ENCODE measurements around the gene FLNB. TPM values are rescaled to one million over a fixed set of nuclear protein-coding genes. Genes with fewer than 3 reads are reported as not detected.

Gene FLNB
- total RNA-seq, 1 experiment from 2014 or later, result 41.2 TPM

DNA sequence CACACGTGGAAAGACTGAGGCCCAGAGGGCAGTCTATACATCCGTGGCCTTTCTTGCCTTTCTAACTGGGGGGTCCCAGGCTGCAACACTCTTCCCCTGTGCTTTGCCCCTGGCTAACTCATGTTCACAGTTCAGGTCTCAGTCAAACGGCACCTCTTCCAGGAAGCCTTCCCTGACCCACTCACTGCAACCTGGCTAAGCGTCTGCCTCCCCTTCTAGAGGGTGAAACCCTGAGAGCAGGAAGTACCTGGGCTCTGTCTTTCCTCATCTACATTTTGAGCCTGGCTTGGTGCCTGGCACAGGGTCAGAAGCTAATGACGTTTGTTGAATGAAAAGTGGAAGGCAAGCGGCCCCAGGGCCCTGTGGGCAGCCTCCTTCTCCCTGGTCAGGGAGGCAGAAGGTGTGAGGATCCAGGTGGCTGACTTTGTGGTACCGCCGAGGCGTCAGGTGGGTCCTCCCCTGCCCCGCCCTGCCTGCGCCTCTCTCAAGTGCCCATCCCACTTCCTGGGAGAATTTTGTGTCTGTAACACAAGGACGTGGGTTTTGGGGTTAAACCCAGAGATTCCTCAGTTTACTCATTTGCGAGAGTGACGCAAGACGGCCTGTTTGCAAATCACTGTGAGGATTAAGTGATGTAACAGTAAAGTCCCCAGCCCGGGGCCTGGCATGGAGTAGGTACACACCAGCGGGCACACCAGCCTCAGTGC is 170.5 kb downstream of the FLNB start:
- POLR2A ChIA-PET (ENCODE audit: low non-redundant PET), result no interaction called here
- no peaks in the 10 kb centered on the region for H3K9me3 ChIP-seq (ENCODE audit: low read depth, low read length, poor library complexity, severe bottlenecking)

DNA sequence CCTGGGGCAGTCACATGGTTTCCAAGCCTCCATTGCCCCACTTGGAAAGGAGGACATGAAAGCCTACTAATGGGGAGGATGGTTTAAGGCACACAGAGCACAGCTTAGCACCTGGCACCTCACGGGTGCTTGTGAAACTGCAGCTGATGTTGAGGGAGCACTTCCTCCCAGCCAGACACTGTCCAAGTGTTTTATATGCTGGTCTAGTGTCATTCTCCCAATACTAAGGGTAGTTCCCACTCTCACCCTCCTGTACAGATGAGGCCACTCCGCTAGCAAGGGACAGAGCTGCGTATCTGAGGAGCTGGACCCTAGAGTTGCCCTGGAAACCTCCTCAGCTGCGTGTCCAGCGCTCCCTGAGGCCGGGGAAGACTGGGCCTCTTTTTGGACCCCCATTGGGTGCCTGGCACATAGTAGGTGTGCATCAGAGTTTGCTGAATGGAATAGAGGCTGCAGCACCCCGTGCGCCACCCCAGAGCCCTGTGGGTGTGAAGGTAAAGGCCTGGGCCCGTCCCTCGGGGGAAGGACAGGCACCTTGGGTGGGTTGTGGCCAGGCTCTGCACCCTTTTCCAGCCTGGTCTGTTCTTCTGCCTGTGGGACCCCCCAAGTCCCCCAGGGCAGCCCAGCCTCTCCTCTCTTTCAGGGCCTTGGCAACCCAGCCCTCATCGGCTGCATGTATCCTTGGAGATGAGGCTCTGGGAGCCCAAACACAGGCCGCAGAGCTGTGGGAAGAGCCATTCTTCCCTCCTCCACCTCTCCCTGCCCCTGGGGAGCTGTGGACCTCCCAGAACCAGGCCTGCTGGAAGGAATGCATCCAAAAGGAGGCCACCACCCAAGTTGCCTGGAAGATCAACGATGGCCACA is 171.2 kb downstream of the FLNB start:
- DNase-seq (ENCODE audit: low spot score), result no peak
- Histone ChIP-seq H3K4me3 (ENCODE audit: low read depth, low read length, poor library complexity, severe bottlenecking) (no peak overlapping the region), H3K36me3 (ENCODE audit: insufficient read depth, low read length, poor library complexity, severe bottlenecking) (no peaks in the 10 kb centered on the region), H3K27ac (ENCODE audit: low read depth, low read length, poor library complexity, severe bottlenecking) (no peak overlapping the region), H3K27me3 (replicated peaks; ENCODE audit: insufficient read depth, low read depth, low read length, poor library complexity) (no peaks in the 10 kb centered on the region), H3K4me1 (ENCODE audit: insufficient read depth, low read length, poor library complexity, severe bottlenecking) (no peaks in the 10 kb centered on the region), H3K9me3 (ENCODE audit: low read depth, low read length, poor library complexity, severe bottlenecking) (no peaks in the 10 kb centered on the region)
- intact Hi-C loops (cut with micrococcal nuclease; ENCODE audit: unreplicated experiment), result loop anchor here (5.0 kb wide), 3 partner anchors 128 to 353 kb away; partner anchors contain the start of genes FLNB, HTD2 and RPP14
- ChIA-PET CTCF (no interaction called here), POLR2A (ENCODE audit: low non-redundant PET) (no interaction called here)
- no TSS peak for BruUV-seq (replicated peaks)
- TF ChIP-seq, protein P1, sequence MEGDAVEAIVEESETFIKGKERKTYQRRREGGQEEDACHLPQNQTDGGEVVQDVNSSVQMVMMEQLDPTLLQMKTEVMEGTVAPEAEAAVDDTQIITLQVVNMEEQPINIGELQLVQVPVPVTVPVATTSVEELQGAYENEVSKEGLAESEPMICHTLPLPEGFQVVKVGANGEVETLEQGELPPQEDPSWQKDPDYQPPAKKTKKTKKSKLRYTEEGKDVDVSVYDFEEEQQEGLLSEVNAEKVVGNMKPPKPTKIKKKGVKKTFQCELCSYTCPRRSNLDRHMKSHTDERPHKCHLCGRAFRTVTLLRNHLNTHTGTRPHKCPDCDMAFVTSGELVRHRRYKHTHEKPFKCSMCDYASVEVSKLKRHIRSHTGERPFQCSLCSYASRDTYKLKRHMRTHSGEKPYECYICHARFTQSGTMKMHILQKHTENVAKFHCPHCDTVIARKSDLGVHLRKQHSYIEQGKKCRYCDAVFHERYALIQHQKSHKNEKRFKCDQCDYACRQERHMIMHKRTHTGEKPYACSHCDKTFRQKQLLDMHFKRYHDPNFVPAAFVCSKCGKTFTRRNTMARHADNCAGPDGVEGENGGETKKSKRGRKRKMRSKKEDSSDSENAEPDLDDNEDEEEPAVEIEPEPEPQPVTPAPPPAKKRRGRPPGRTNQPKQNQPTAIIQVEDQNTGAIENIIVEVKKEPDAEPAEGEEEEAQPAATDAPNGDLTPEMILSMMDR (conservative IDR thresholded peaks at IDR 0.05; ENCODE audit: low read depth, low read length), result no peak
- no peak for TF ChIP-seq EZH2 (IDR thresholded peaks at IDR 0.05; ENCODE audit: borderline replicate concordance, low read depth, low read length, poor library complexity, severe bottlenecking)

More for the DNA sequence above, 170.5 kb downstream of the FLNB start:
- Histone ChIP-seq H3K27ac (ENCODE audit: low read depth, low read length, poor library complexity, severe bottlenecking) (no peak overlapping the region), H3K27me3 (replicated peaks; ENCODE audit: insufficient read depth, low read depth, low read length, poor library complexity) (no peaks in the 10 kb centered on the region), H3K36me3 (ENCODE audit: insufficient read depth, low read length, poor library complexity, severe bottlenecking) (no peaks in the 10 kb centered on the region), H3K4me1 (ENCODE audit: insufficient read depth, low read length, poor library complexity, severe bottlenecking) (no peaks in the 10 kb centered on the region), H3K4me3 (ENCODE audit: low read depth, low read length, poor library complexity, severe bottlenecking) (no peak overlapping the region)
- TF ChIP-seq, protein P1 (conservative IDR thresholded peaks at IDR 0.05; ENCODE audit: low read depth, low read length), result no peak
- no peak for TF ChIP-seq EZH2 (IDR thresholded peaks at IDR 0.05; ENCODE audit: borderline replicate concordance, low read depth, low read length, poor library complexity, severe bottlenecking)
- CTCF ChIA-PET, result interaction anchor here (0.5 kb wide), 1 partner anchor 23 kb away, joined by 5 read pairs; no protein-coding TSS in a partner anchor
- intact Hi-C loops (cut with micrococcal nuclease; ENCODE audit: unreplicated experiment), result loop anchor here (5.0 kb wide), 3 partner anchors 129 to 354 kb away; partner anchors contain the start of genes FLNB, HTD2 and RPP14
- DNase-seq (ENCODE audit: low spot score), result no peak
- no TSS peak for BruUV-seq (replicated peaks)

DNA sequence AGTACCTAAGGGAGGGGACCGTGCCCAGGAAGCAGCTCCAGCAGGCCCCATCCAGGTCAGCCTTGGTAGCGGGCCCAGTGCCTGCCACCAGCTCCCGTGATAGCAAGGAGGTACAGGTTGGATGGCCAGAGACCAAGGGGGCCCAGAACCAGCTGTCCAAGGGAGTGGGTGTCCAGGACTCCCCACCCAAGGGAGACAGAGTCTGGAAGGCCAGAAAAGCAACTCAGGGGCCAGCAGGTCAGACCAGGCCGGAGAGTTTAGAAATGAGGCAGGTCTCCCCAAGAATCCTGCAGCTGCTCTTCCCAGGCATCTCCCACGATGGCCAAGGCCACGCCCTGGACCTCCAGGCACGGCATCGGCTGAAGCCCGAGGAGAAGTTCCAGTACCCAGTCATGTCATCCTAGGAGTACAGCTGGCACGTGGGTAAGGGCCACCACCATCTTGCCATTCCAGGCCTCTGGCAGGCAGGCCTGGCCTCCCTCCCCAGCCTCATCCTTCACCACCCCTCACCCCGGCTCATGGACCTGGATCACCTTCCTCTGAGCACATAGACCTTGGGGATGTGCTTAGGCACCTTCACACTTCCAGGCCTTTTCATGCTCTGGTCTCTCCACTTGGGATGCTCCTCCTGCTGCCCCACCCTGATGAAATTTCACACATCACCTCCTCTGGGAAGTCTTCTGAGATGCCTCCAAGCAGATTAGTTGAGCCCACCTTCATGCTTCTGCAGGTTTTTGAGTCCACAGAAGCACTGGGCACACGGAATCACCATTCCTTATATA is 172.1 kb downstream of the FLNB start:
- H3K27me3 ChIP-seq (replicated peaks; ENCODE audit: insufficient read depth, low read depth, low read length, poor library complexity), result no peaks in the 10 kb centered on the region
- no peaks in the 10 kb centered on the region for H3K9me3 ChIP-seq (ENCODE audit: low read depth, low read length, poor library complexity, severe bottlenecking)
- H3K4me1 ChIP-seq (ENCODE audit: insufficient read depth, low read length, poor library complexity, severe bottlenecking), result no peaks in the 10 kb centered on the region
- H3K36me3 ChIP-seq (ENCODE audit: insufficient read depth, low read length, poor library complexity, severe bottlenecking), result no peaks in the 10 kb centered on the region
- CTCF ChIA-PET, result no interaction called here
- no peak overlapping the region for H3K27ac ChIP-seq (ENCODE audit: low read depth, low read length, poor library complexity, severe bottlenecking)
- intact Hi-C loops (cut with micrococcal nuclease; ENCODE audit: unreplicated experiment), result no loop called here
- no peak overlapping the region for H3K4me3 ChIP-seq (ENCODE audit: low read depth, low read length, poor library complexity, severe bottlenecking)
- BruUV-seq (replicated peaks), result no TSS peak
- TF ChIP-seq, protein P1 (conservative IDR thresholded peaks at IDR 0.05; ENCODE audit: low read depth, low read length), result no peak
- no peak for TF ChIP-seq EZH2 (IDR thresholded peaks at IDR 0.05; ENCODE audit: borderline replicate concordance, low read depth, low read length, poor library complexity, severe bottlenecking)
- no peak for DNase-seq (ENCODE audit: low spot score)
- POLR2A ChIA-PET (ENCODE audit: low non-redundant PET), result no interaction called here

Measured in A673 (cell line).